GM23248 (cell line): ENCODE results near the gene PPP6R2.

Experiments used
- EZH2 ChIP-seq: fragments of 200-600 bp; sonication (generic); IDR thresholded peaks from 2 replicates; pipeline ENCODE4 v1.6.1; 2018; ENCODE audit warnings: antibody characterized with exemption, mild to moderate bottlenecking; ENCODE audit not compliant: insufficient read depth, poor library complexity, severe bottlenecking
- EZH2phosphoT487 ChIP-seq: fragments of 200-600 bp; sonication (generic); IDR thresholded peaks from 2 replicates; pipeline ENCODE4 v1.6.1; 2018; ENCODE audit warnings: antibody characterized with exemption, moderate library complexity, mild to moderate bottlenecking, low read depth; ENCODE audit not compliant: insufficient read depth

GRCh38 chr22:50303515-50303847 is 39.6 kb upstream of the PPP6R2 start:
- no peak for TF ChIP-seq EZH2phosphoT487
- no peak for TF ChIP-seq EZH2
